Activated T-cell treated with anti-CD3 and anti-CD28 coated beads for 1 hour (primary cell): Measurements from ENCODE around the gene SLC38A10.

ENCODE experiments used
- DNase-seq: peaks from one replicate; pipeline ENCODE4 v3.0.0-alpha.2; 2020; ENCODE audit warnings: low read depth

SLC38A10 gene

GRCh38 chr17:81241648-81242420 is 53.3 kb downstream of the SLC38A10 start:
- peak; percentile 59 for DNase-seq

- no peak for DNase-seq
Observed at GRCh38 chr17:81241203-81241602, 53.9 kb downstream of the SLC38A10 start.

- no peak for DNase-seq
Observed at GRCh38 chr17:81240761-81241160, 54.3 kb downstream of the SLC38A10 start.

- peak; percentile 14 for DNase-seq
Observed at GRCh38 chr17:81239714-81240555, 55.2 kb downstream of the SLC38A10 start.

GRCh38 chr17:81238815-81239713 is 56.0 kb downstream of the SLC38A10 start, which contains the start of the genes NDUFAF8 and TEPSIN:
Gene NDUFAF8, plus strand, starts transcription at chr17:81239318. Its CDS starts 46 bp downstream, at chr17:81239364.
Gene TEPSIN, minus strand, starts transcription at chr17:81239055. Its CDS starts 22 bp downstream, at chr17:81239033.
- peak; percentile 90 for DNase-seq

- DNase-seq: no peak
Observed at GRCh38 chr17:81238490-81238814, 56.7 kb downstream of the SLC38A10 start.

- no peak for DNase-seq
Observed at GRCh38 chr17:81237591-81238489, 57.3 kb downstream of the SLC38A10 start.

- no peak for DNase-seq
Observed at GRCh38 chr17:81236784-81237183, 58.3 kb downstream of the SLC38A10 start.

GRCh38 chr17:81235822-81236740 is 59.0 kb downstream of the SLC38A10 start:
- DNase-seq: no peak

- DNase-seq: no peak
Observed at GRCh38 chr17:81234940-81235821, 59.9 kb downstream of the SLC38A10 start.

GRCh38 chr17:81234506-81234855 is 60.6 kb downstream of the SLC38A10 start:
- no peak for DNase-seq

GRCh38 chr17:81233811-81234505 is 61.1 kb downstream of the SLC38A10 start:
- DNase-seq: no peak

- DNase-seq: no peak
Observed at GRCh38 chr17:81233316-81233715, 61.8 kb downstream of the SLC38A10 start.

- no peak for DNase-seq
Observed at GRCh38 chr17:81232616-81233241, 62.4 kb downstream of the SLC38A10 start.

- DNase-seq: no peak
Observed at GRCh38 chr17:81231766-81232581, 63.1 kb downstream of the SLC38A10 start.

- no peak for DNase-seq
Observed at GRCh38 chr17:81231121-81231645, 63.9 kb downstream of the SLC38A10 start.
